Vagina (tissue), 2 donors: Measurements from ENCODE around the gene LTC4S. TPM values are rescaled to one million over a fixed set of nuclear protein-coding genes. Genes with fewer than 3 reads are reported as not detected.

Source experiments
- DNase-seq, 2 donors: peaks; one replicate each; pipeline ENCODE4 v3.0.0-alpha.2; 2017; ENCODE audit errors: extremely low spot score in 2 of 2
- H3K27ac ChIP-seq: fragments of 200-600 bp; sonication (generic); one replicate; pipeline ENCODE4 v1.5.1; 2019
- H3K27me3 ChIP-seq: fragments of 200-600 bp; sonication (generic); one replicate; pipeline ENCODE4 v1.5.1; 2019
- H3K36me3 ChIP-seq, 2 donors: fragments of 200-600 bp; sonication (generic); one replicate each; pipeline ENCODE4 v1.5.1; 2017 to 2019
- H3K4me1 ChIP-seq: fragments of 200-600 bp; sonication (generic); one replicate; pipeline ENCODE4 v1.5.1; 2019
- H3K4me3 ChIP-seq, 2 donors: fragments of 200-600 bp; sonication (generic); 1 replicate in 1 of 2; 2 replicates in 1 of 2; pipeline ENCODE4 v1.5.1; 2016 to 2019
- H3K9me3 ChIP-seq: fragments of 200-600 bp; sonication (generic); one replicate; pipeline ENCODE4 v1.5.1; 2019
- CTCF ChIP-seq, 3 experiments: fragments of 450-650 bp in 2 of 3; fragments of 200-600 bp in 1 of 3; sonication (generic) in 1 of 3; IDR thresholded peaks; one replicate each; pipeline ENCODE4 v1.5.1; 2017 to 2019; ENCODE audit warnings: antibody characterized with exemption in 3 of 3, mild to moderate bottlenecking in 2 of 3, moderate library complexity in 2 of 3
- POLR2A ChIP-seq, 2 donors: fragments of 450-650 bp; IDR thresholded peaks; one replicate each; pipeline ENCODE4 v1.6.1; 2017; ENCODE audit warnings: antibody characterized with exemption in 2 of 2, mild to moderate bottlenecking in 2 of 2, moderate library complexity in 2 of 2
- POLR2AphosphoS5 ChIP-seq, 2 donors: sonication (generic); formaldehyde crosslinking; IDR thresholded peaks; one replicate each; pipeline ENCODE4 v1.9.0; 2017; ENCODE audit warnings: antibody characterized with exemption in 2 of 2, mild to moderate bottlenecking in 2 of 2, low read depth in 1 of 2; ENCODE audit not compliant: insufficient read depth in 1 of 2
- intact Hi-C: fragments of 100-400 bp; cut with DNase I; formaldehyde crosslinking; loops from one replicate; pipeline ENCODE4 v1.15.1; 2023
- total RNA-seq: library from RNA; depleted of rRNA; stranded (reverse); fragments of >200 nt; gene quantifications from one replicate; pipeline ENCODE4 v1.2.3, GENCODE V29; 2016

Gene LTC4S
- total RNA-seq, 1 donor from 2014 or later, result 10.6 TPM

- TF ChIP-seq CTCF (IDR thresholded peaks at IDR 0.05) (no peak), POLR2AphosphoS5 (IDR thresholded peaks at IDR 0.05; ENCODE audit: insufficient read depth in 1 of 2, low read depth in 1 of 2) (no peak), POLR2A (IDR thresholded peaks at IDR 0.05) (no peak)
- no peak overlapping the region for H3K27ac ChIP-seq
- no peaks in the 10 kb centered on the region for H3K27me3 ChIP-seq
- H3K4me3 ChIP-seq, result no peak overlapping the region
- intact Hi-C loops, result no loop called here
- no peak for DNase-seq
- peaks cover 40% of the 10 kb centered on the region for H3K4me1 ChIP-seq
- peaks cover 0 to 90% of the 10 kb centered on the region in 2 donors for H3K36me3 ChIP-seq
- H3K9me3 ChIP-seq, result no peaks in the 10 kb centered on the region
Observed at GRCh38 chr5:179829732-179830435, 36.1 kb downstream of the LTC4S start.

GRCh38 chr5:179830818-179831468, 37.2 kb downstream of the LTC4S start:
- Histone ChIP-seq H3K4me3 (no peak overlapping the region), H3K4me1 (peaks cover 30% of the 10 kb centered on the region), H3K27ac (no peak overlapping the region), H3K27me3 (no peaks in the 10 kb centered on the region), H3K36me3 (peaks cover 0 to 82% of the 10 kb centered on the region in 2 donors), H3K9me3 (no peaks in the 10 kb centered on the region)
- TF ChIP-seq POLR2A (IDR thresholded peaks at IDR 0.05) (no peak), POLR2AphosphoS5 (IDR thresholded peaks at IDR 0.05; ENCODE audit: insufficient read depth in 1 of 2, low read depth in 1 of 2) (no peak), CTCF (IDR thresholded peaks at IDR 0.05) (no peak)
- intact Hi-C loops, result no loop called here
- DNase-seq, result no peak

GRCh38 chr5:179832039-179832745, 38.4 kb downstream of the LTC4S start:
- Histone ChIP-seq H3K4me3 (no peak overlapping the region), H3K27ac (no peak overlapping the region), H3K27me3 (no peaks in the 10 kb centered on the region), H3K9me3 (no peaks in the 10 kb centered on the region), H3K4me1 (peaks cover 28% of the 10 kb centered on the region), H3K36me3 (peaks cover 7 to 83% of the 10 kb centered on the region in 2 donors)
- TF ChIP-seq POLR2A (IDR thresholded peaks at IDR 0.05) (no peak), POLR2AphosphoS5 (IDR thresholded peaks at IDR 0.05; ENCODE audit: insufficient read depth in 1 of 2, low read depth in 1 of 2) (no peak), CTCF (IDR thresholded peaks at IDR 0.05) (no peak)
- intact Hi-C loops, result no loop called here
- DNase-seq, result no peak

GRCh38 chr5:179833056-179833708, 39.4 kb downstream of the LTC4S start:
- no peak for DNase-seq
- Histone ChIP-seq H3K27ac (no peak overlapping the region), H3K9me3 (no peaks in the 10 kb centered on the region), H3K36me3 (peaks cover 7 to 85% of the 10 kb centered on the region in 2 donors), H3K4me1 (peaks cover 18% of the 10 kb centered on the region), H3K27me3 (no peaks in the 10 kb centered on the region), H3K4me3 (no peak overlapping the region)
- intact Hi-C loops, result no loop called here
- TF ChIP-seq POLR2AphosphoS5 (IDR thresholded peaks at IDR 0.05; ENCODE audit: insufficient read depth in 1 of 2, low read depth in 1 of 2) (peak in 1 of 2 donors; percentile 24), CTCF (IDR thresholded peaks at IDR 0.05) (no peak), POLR2A (IDR thresholded peaks at IDR 0.05) (no peak)
